PFSK-1 (cell line): ENCODE measurements around the gene PNPLA5.

ENCODE experiments used
- FOXP2 ChIP-seq: optimal IDR thresholded peaks from 2 replicates; pipeline ENCODE3; 2011; ENCODE audit warnings: borderline replicate concordance, control low read depth, inconsistent platforms; ENCODE audit not compliant: insufficient read depth; ENCODE audit errors: extremely low read length, extremely low read depth
- POLR2AphosphoS5 ChIP-seq: IDR thresholded peaks from 2 replicates; pipeline ENCODE4 v1.6.1; 2012; ENCODE audit warnings: low read depth, mild to moderate bottlenecking, control low read depth, low read length, moderate library complexity
- REST ChIP-seq, 2 experiments: IDR thresholded peaks; 2 replicates each; pipeline versions ENCODE4 v1.6.1 to v1.8.0; 2011 to 2012; ENCODE audit warnings: low read depth in 2 of 2, low read length in 2 of 2, control low read depth in 1 of 2, inconsistent platforms in 1 of 2, mild to moderate bottlenecking in 1 of 2, moderate library complexity in 1 of 2; ENCODE audit not compliant: insufficient read depth in 1 of 2
- SIN3A ChIP-seq: IDR thresholded peaks from 2 replicates; pipeline ENCODE4 v1.6.1; 2012; ENCODE audit warnings: mild to moderate bottlenecking, low read length, moderate library complexity, borderline replicate concordance; ENCODE audit not compliant: insufficient read depth
- TAF1 ChIP-seq: IDR thresholded peaks from 2 replicates; pipeline ENCODE4 v1.6.1; 2012; ENCODE audit warnings: low read length, control low read depth, borderline replicate concordance; ENCODE audit not compliant: insufficient read depth

Gene PNPLA5

DNA sequence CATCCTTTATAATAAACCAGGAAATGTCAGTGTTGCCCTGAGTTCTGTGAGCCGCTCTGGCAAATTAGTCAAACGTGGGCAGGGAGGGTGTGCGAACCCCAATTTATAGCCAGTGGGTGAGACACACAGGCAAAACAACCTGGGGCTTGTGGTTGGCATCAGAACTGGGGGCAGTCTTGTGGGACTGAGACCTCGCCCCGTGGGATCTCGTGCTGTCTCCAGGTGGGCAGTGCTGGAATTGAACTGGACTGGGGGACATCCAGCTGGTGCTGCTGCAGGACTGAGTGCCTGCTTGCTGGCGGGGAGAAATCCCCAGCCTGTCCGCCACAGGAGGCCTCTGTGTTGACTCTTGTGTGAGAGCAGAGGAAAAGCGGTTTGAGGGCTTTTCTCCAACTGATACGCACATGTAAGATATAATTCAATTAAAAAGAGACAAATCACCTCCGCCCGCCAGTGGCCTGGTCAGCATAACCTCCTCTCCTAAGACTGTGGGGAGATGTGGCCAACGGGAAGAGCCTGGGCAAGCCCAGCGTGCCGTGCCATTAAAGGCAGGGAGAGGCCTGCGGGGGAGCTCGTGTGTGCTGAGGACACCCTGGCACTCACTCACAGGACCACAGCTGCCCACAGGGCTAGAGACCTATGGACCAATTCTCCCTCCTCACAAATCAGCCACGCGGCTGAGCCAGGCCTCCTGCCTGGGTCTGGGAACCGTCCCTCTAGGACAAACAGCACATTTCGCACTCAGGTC, 47.9 kb downstream of the PNPLA5 start:
- TF ChIP-seq POLR2AphosphoS5: no peak
- TF ChIP-seq FOXP2: no peak
- TF ChIP-seq TAF1: no peak
- TF ChIP-seq REST (IDR thresholded peaks at IDR 0.05; ENCODE audit: insufficient read depth in 1 of 2, low read depth in 2 of 2, low read length in 2 of 2): no peak
- TF ChIP-seq SIN3A: no peak

DNA sequence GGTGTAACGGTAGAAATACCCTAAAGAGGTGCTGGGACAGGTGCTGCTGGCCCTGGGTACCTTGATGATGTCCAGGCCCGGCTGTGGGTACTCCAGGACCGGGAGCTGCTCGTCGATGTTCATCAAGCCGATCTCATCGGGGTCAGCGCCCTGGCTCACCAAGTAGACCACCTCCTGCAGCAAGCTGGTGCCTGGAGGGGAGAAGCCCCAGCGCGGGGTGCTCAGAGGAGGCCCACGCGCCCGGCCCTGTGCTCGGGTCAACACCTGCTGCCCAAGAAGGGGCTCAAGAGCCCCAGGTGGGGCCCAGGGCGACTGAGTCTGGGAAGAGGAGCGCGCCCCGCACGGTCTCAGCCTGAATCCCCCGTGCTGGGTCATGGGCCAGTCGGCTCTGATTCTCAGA, 50.1 kb downstream of the PNPLA5 start:
- TF ChIP-seq SIN3A (no peak), POLR2AphosphoS5 (no peak), TAF1 (no peak), REST (IDR thresholded peaks at IDR 0.05; ENCODE audit: insufficient read depth in 1 of 2, low read depth in 2 of 2, low read length in 2 of 2) (no peak), FOXP2 (no peak)

DNA sequence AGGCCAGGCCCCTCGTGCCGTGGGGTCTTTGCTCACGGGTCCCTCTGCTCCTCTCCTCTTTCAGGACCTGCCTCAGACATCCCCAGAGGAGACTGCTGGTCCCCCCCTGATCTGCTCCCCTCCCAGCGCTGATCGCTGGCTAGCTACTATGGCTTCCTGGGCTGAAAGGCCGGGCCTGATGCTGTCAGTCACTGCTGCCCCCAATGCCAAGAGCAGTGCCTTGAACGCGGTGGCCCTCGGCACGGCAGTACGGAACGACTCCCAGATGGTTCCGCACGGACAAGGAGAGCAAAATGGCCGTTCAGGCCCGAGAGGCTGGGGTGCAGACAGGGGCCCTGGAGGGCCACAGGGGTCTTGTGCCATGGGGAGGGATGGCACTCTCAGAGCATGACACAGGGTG, 51.0 kb downstream of the PNPLA5 start:
- no peak for TF ChIP-seq SIN3A
- no peak for TF ChIP-seq FOXP2
- no peak for TF ChIP-seq POLR2AphosphoS5
- TF ChIP-seq TAF1: no peak
- TF ChIP-seq REST (IDR thresholded peaks at IDR 0.05; ENCODE audit: insufficient read depth in 1 of 2, low read depth in 2 of 2, low read length in 2 of 2): no peak

GRCh38 chr22:43840431-43840830, 51.4 kb downstream of the PNPLA5 start:
- no peak for TF ChIP-seq FOXP2
- TF ChIP-seq REST (IDR thresholded peaks at IDR 0.05; ENCODE audit: insufficient read depth in 1 of 2, low read depth in 2 of 2, low read length in 2 of 2): no peak
- TF ChIP-seq POLR2AphosphoS5: no peak
- no peak for TF ChIP-seq SIN3A
- TF ChIP-seq TAF1: no peak

DNA sequence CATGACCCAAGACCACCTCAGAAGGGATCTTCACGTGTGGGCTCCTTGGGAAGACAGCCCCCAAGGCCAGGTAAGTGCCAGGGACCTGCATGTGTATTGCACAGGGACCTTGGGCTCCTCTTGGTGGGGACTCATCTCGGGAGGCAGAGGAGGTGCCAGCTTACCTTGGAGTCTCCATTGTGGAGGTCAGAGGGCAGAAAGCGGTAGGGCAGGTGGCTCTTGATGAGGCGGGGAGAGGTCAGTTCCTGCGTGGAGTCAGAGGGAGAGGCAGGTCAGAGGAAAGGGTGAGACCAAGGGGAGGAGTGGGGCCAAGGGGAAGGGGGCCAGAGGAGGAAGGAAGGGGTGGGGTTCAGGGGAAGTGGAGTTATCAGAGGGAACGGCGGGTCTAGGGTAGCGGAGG, 52.0 kb downstream of the PNPLA5 start:
- TF ChIP-seq SIN3A: no peak
- TF ChIP-seq POLR2AphosphoS5: no peak
- no peak for TF ChIP-seq FOXP2
- no peak for TF ChIP-seq TAF1
- TF ChIP-seq REST (IDR thresholded peaks at IDR 0.05; ENCODE audit: insufficient read depth in 1 of 2, low read depth in 2 of 2, low read length in 2 of 2): no peak
